Activated gamma-delta T cell treated with Interleukin-2 at 50 U/mL for 16 hours (primary cell): ENCODE data around the gene GDI2.

Experiments used
- DNase-seq: peaks from one replicate; pipeline ENCODE4 v3.0.0-alpha.2; 2020

GDI2 gene

DNA sequence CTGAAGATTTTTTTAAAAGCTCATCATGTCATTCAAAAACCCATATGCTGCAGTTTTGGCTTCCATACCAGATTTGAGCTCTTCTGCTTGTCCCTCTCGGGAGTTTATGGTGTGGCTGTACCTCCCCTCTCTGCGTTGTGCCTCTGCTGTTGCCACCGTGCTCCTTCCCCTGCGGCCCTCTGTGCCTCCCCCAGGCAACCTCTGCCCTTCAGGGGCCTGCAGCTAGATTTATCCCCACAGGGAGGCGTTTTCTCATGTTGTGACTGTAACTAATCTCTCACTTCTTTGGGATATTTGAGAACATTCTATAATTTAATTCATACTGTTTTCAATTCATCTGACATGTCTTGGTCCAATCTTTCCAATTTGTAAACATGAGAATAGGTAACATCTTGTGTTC, 75.9 kb downstream of the GDI2 start:
- DNase-seq = no peak

DNA sequence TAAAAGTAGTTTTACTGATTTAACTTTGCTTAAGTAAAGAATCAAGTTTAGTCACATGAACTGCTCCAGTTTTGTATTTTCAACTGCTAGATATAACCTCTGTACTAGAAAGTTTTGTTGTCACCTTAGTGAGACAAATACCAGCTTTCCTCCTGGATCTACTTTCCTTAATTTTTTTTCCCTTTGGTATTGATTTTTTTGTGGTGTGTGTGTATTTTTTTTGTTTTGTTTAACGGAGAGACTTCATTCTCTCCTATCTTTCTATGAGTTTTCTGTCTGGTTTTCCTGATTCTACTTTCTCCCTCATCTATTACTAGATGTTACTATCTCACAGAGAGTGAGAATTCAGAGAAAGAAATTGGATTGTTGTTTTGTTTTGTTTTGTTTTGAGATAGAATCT, 76.6 kb downstream of the GDI2 start:
- no peak for DNase-seq

DNA sequence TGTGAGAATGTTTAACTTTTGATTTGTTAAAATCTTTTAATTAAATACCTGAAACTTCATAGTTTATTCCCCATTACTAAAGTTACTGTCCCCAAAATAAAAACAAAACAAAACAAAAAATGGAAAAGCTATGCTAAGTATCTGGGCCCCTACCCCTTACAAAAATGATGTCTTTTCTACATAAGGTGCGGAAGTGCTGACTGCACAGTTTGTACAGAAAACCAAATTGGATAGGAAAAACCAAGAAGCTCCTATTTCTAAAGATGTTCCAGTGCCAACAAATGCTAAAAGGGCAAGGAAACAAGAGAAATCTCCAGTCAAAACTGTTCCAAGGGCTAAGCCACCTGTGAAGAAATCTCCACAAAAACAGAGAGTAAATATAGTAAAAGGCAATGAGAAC, 78.1 kb downstream of the GDI2 start:
- DNase-seq = no peak

DNA sequence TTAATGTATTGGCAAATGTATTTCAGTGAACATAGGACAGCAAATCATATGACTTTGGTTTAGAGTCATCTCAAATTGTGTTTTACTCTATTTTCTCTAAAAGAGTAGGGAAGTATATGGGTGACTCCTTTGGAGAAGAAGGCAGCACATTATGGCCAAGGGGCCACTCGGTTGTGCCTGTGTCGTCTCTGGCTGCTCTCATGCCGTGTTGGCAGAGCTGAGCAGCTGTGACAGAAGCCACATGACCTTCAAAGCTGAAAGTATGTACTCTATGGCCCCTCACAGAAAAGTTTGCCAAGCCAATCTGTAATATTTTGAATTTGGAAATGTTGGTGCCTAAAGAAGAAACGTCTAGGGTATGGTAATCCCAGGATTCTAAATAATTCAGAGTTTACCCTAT, 81.1 kb downstream of the GDI2 start:
- DNase-seq = no peak

DNA sequence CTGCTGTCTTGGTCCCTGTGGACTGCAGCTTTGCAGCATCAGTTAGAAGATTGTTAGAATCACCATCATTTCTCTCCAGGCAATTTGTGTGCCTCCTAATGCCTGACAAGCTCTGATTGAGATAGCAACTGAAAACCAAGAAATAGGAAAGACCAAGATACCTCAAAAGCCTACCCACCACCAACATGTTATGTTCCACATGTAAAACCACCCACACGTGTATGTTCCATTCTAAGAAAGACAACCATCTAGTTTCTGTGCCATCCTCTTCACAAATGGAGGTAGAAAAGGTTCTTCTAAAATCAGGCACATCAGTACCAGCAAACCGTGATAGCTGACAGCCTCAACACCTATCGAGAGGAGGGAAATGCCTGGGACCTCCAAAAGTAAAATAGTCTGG, 81.7 kb downstream of the GDI2 start:
- no peak for DNase-seq

DNA sequence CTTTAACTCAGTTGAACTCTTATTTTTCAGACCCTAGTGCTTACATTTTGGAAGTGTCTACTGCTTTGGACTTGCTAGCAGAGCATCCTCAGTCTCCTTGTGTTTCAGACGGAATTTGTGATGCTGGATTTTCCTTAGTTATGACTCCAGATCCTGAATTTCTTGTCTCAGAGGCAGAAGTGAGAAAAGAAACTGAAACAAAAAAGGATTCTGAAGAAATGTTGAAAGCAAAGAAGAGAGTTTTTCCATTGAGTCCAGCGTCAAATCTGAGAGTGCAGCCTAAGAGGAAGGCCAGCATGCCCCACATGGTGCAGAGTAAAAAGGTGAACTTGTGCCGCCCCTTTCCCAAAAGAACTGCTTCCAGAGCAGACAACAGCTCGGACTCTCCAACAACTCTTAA, 82.5 kb downstream of the GDI2 start:
- DNase-seq = no peak

DNA sequence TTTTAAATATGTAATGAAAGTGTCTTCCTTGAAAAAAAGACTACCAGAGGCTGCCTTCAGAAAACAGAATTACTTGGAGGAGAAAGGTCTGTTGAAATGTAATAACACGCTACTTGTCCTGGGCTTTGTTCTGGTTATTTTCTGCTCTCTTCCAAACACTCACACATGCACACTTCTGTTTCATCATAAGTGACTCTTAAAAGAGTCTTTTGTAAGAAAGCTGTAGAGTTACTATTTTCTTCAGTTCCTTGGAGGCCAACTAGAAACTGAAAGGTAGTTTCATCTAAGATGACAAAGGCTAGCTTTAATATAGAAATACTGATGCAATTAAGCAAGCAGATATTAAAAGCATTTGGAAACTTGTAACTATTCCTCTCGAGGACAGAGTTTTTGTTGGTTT, 89.5 kb downstream of the GDI2 start:
- no peak for DNase-seq

DNA sequence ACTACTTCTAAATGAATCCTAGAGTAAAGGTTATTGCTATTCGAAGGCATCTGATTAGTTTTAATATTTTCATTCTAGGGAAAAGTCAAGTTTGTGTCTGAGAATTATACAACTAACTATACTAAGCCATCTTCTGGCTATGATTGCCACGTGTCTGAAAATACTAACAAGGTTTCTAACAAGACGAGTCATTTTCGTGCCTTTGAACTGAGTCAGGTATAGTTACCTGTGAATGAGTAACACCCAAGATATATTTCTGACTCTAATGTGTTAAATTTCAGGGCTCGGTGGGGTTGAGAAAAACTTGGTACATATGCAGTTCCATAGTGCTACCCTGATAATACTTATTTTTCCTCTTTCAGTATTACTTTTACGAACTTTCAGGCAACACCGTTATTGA, 93.1 kb downstream of the GDI2 start:
- no peak for DNase-seq

DNA sequence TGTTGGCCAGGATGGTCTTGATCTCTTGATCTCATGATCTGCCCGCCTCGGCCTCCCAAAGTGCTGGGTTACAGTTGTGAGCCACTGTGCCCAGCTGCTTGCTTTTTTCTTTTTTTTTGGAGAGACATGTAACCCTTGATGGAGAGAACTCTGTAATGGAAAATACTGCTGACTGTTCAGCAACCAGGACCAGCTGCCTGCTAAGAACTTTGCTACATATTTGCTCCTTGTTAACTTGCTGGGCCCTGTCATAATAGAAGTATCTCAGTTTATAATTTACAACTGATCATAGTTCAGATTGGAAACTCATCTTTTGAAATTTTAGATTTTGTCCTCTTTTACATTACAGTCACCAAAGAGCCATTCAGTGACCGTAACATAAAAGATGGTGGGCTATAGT, 93.7 kb downstream of the GDI2 start:
- DNase-seq = no peak
